GM18508 (cell line): ENCODE data around the gene UBE2R2.
"Not testable (repeated sequence)": the region's sequence is repeated elsewhere in the genome, so short reads cannot be mapped to it uniquely, and the experiment has no call there.

Experiments used
- ATAC-seq: cut with Tn5 transposase; IDR thresholded peaks from one replicate; pipeline ENCODE4 v1.9.1; 2021; ENCODE audit warnings: moderate number of reproducible peaks; ENCODE audit not compliant: insufficient read depth, unreplicated experiment

UBE2R2 gene

GRCh38 chr9:33836261-33836660, 19.3 kb downstream of the UBE2R2 start:
- ATAC-seq: not testable (repeated sequence)

- no peak for ATAC-seq
These were observed 20.2 kb downstream of the UBE2R2 start for GRCh38 chr9:33837138-33837537.

DNA sequence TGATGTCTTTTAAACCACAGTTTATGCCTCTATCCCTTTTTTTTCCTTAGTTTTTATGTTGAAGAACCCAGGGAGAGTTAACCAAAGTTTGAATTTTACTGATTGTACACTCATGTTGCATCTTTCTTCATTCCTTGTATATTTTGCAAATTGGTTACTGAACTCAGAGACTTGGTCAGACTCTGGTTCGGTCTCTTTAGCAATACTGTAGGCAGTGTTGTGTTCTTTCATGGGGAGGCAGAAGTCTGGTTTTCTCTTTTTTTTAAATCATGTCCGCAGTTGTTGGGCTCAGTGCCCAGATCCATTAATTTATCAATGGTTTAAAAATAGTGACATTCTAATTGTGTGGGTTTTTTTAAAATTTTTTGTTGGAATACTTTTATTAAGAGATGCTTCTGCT, 23.4 kb downstream of the UBE2R2 start:
- ATAC-seq: no peak

- ATAC-seq: no peak
These were observed 26.5 kb downstream of the UBE2R2 start for GRCh38 chr9:33843312-33843961.

DNA sequence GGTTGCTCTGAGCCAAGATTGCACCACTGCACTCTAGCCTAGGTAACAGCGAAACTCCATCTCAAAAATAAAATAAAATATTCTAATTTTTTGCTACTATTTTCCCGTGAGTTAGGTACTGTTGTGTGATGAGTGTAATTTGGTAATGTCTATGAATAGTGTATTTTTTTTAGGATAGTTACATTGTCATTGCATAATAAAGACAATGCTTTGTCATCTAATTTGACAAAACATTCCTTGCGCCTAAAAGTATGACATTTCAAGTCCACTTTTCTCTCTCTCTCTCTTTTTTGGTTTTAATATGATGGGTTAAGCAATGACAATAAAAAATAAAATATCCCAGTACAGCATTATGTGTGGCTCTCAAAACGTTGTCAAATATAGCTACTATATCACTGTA, 29.3 kb downstream of the UBE2R2 start:
- ATAC-seq: no peak

DNA sequence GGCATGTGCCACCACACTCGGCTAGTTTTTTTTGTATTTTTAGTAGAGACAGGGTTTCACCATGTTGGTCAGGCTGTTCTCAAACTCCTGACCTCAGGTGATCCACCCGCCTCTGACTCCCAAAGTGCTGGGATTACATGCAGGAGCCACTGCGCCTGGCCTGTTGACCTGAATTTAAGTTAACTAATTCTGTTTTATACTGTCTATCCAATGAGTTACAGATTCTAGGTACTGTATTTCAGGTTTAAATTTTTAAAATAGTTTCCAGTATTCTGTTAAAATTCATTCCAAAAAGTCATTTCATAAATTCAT, 30.9 kb downstream of the UBE2R2 start:
- not testable (repeated sequence) for ATAC-seq

DNA sequence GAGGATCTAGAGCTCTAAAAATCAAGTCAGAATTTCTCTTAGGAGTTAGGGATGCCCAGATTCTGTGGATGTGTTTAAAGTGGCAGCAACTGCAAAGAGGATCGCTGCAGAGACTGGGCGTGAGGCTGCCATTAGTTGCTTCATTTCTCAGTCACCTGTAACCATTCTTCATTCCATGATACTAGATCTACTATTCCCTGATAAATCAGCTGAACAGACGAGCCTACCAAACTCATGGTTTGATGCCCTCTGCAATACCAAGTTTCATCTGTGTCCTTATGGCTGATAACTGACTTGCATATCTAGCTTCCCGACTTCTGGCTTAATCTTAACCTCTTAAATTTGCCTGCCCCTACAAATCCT, 33.3 kb downstream of the UBE2R2 start:
- ATAC-seq: no peak

DNA sequence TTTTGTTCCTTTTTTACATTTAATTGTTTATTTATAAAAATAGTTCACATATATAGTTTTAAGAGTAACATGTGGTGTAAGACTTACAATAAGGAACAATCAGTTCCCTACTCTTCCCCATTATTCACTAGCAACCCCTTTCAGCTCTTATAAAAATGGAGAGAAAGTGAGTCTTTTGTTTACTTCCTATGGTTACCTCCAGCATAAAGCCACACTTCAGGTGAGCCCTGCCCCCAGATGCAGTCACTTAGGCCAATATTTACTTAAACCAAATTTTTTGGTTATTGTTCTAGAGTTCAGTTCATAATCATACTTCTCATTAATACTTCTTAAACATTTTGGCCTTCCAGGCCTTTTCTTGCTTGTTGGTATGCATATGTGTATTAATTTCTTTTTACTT, 33.7 kb downstream of the UBE2R2 start:
- ATAC-seq: no peak

GRCh38 chr9:33851301-33851700, 34.3 kb downstream of the UBE2R2 start:
- ATAC-seq: no peak

- ATAC-seq: no peak
These were observed 35.4 kb downstream of the UBE2R2 start for GRCh38 chr9:33852216-33852826.

DNA sequence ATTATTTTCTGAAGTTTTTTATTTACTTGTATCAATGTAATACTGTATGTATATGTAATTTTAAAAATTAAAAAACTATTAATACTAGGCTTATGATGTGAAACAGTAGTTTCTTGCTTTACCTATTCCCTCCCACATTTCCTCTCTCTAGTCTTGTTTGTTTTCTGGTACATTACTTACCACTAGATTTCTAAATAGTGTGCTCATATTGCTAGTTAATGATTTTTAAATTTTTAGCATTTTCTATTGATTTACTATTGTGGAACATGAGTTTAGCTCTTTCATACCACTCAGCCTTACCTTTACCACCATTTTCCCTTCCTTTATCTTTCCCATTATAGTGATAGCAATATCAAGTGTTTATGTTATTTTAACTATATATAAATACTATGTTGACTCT, 39.3 kb downstream of the UBE2R2 start:
- no peak for ATAC-seq

DNA sequence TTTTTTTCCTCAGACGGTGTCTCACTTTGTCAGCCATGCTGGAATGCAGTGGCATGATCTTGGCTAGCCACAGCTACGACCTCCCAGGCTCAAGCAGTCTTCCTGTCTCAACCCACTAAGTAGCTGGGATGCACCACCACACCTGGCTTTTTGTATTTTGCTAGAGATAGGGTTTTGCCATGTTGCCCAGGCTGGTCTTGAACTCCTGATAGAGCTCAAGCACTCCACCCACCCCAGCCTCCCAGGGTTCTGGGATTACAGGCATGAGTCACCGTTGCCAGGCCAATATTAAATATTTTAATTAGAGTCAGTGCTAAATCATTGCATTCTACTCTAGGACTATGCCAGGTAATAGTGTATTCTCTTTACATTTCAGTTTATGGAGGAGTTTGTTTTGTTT, 41.5 kb downstream of the UBE2R2 start:
- no peak for ATAC-seq

DNA sequence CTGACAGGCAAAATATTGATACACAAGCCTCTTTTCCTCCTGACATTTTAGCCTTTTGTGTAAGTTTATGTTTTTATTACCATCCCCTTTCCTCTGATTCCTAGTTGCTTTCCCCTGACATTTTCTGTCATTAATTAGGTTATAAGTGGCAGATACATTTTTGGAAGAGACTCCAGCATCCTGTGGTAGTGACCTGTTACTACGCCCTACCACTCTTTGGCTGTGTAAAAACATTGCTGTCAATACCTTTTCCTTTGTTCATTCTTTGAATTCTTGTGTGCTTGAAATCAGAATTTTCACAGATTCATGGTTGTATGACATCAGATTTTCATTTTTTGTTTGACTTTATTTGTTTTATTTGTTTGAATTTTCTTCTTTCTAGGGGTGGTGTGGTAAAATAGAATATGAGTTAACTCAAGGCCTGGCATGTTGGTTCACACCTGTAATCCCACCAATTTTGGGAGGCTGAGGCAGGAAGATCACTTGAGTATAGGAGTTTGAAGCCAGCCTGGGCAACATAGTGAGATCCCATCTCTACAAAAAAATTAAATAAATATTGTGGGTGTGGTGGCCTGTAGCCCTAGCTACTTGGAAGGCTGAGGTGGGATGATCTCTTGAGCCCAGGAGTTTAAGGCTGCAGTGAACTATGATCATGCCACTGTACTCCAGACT, 43.4 kb downstream of the UBE2R2 start:
- no peak for ATAC-seq

GRCh38 chr9:33861917-33862453, 45.0 kb downstream of the UBE2R2 start:
- no peak for ATAC-seq

- ATAC-seq: not testable (repeated sequence)
These were observed 46.1 kb downstream of the UBE2R2 start for GRCh38 chr9:33863027-33863426.

GRCh38 chr9:33867747-33868439, 50.9 kb downstream of the UBE2R2 start:
- ATAC-seq: no peak

DNA sequence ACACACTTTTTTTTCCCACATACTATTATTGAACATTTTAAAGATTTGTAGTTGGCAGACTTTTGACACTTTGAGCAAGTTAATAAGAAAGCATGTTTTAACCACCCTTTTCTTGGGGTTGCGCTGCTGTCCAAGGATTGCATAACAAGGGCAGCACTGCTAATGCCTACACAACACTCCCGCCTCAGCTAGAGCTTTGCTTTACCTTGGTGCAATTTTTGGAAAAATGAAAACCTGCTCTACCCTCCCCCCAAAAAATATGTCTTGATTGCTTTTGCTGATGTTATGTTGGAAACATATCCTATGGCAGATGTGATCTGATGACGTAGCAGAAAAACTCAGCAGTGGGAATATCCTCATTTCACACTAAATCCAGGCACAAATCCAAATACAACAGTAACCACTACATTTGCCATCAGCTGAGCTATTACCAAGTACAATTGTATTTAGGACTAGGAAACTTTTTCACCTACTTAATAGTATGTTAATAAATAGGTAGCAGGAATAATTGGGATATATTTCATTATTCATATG, 51.5 kb downstream of the UBE2R2 start:
- no peak for ATAC-seq

GRCh38 chr9:33869243-33869642, 52.3 kb downstream of the UBE2R2 start:
- not testable (repeated sequence) for ATAC-seq

DNA sequence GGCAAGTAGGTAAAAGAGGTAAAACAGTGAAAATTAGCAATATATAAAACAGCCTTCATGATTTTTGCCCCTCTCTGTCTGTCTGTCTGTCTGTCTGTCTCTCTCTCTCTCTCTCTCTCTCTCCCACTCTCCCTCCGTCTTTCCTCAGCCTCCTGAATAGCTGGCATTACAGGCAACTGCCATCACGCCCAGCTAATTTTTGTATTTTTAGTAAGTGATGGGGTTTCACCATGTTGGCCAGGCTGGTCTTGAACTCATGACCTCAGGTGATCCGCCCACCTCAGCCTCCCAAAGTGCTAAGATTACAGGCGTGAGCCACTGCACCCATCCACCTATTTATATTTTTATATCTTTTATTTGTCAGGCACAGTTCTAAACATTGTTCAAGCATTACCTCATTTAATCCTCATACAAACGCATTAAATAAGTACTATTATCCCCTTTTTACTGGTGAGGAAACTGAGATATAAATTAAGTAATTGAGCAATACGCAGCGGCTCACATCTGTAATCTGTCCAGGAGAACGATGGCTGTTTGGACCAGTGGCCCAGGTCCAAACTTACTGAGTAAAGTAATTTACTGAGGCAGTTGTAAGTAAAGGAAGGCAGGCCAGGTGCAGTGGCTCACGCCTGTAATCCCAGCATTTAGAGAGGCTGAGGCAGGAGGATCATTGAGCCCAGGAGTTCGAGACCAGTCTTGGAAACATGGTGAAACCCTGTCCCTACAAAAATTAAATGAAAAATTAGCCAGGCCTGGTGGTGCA, 60.9 kb downstream of the UBE2R2 start:
- no peak for ATAC-seq

GRCh38 chr9:33878691-33879366, 61.9 kb downstream of the UBE2R2 start:
- no peak for ATAC-seq
